NCI-H2029 (cell line): ENCODE data around the gene SH3GL2.
A peak's percentile ranks its signal among the peaks of the same experiment; 100 is the strongest.

ENCODE experiments used
- DNase-seq: peaks from one replicate; lab custom pipeline; 2025; lab: John Stamatoyannopoulos, UW

Gene SH3GL2

GRCh38 chr9:17611342-17611741, 32.5 kb downstream of the SH3GL2 start:
- DNase-seq = no peak

GRCh38 chr9:17611917-17612316, 33.1 kb downstream of the SH3GL2 start:
- no peak for DNase-seq

- peak; percentile 33 for DNase-seq
Observed at GRCh38 chr9:17613758-17614157, 34.9 kb downstream of the SH3GL2 start.

GRCh38 chr9:17614250-17614649, 35.4 kb downstream of the SH3GL2 start:
- no peak for DNase-seq

- DNase-seq = peak; percentile 79
Observed at GRCh38 chr9:17614903-17615302, 36.0 kb downstream of the SH3GL2 start.

- no peak for DNase-seq
Observed at GRCh38 chr9:17622141-17622540, 43.3 kb downstream of the SH3GL2 start.

- DNase-seq = no peak
Observed at GRCh38 chr9:17622749-17623148, 43.9 kb downstream of the SH3GL2 start.

GRCh38 chr9:17623965-17624364, 45.1 kb downstream of the SH3GL2 start:
- no peak for DNase-seq

- DNase-seq = no peak
Observed at GRCh38 chr9:17624571-17624970, 45.7 kb downstream of the SH3GL2 start.

- DNase-seq = no peak
Observed at GRCh38 chr9:17625644-17626388, 47.0 kb downstream of the SH3GL2 start.

- DNase-seq = peak; percentile 80
Observed at GRCh38 chr9:17627641-17628040, 48.8 kb downstream of the SH3GL2 start.

GRCh38 chr9:17628624-17629023, 49.8 kb downstream of the SH3GL2 start:
- no peak for DNase-seq

GRCh38 chr9:17630531-17630949, 51.7 kb downstream of the SH3GL2 start:
- DNase-seq = no peak

GRCh38 chr9:17631396-17631795, 52.5 kb downstream of the SH3GL2 start:
- DNase-seq = no peak

GRCh38 chr9:17632994-17633393, 54.1 kb downstream of the SH3GL2 start:
- DNase-seq = no peak

GRCh38 chr9:17635115-17635890, 56.4 kb downstream of the SH3GL2 start:
- no peak for DNase-seq

GRCh38 chr9:17636349-17636748, 57.5 kb downstream of the SH3GL2 start:
- DNase-seq = no peak

- no peak for DNase-seq
Observed at GRCh38 chr9:17636821-17637220, 58.0 kb downstream of the SH3GL2 start.

GRCh38 chr9:17637229-17637628, 58.4 kb downstream of the SH3GL2 start:
- DNase-seq = no peak

GRCh38 chr9:17648516-17648915, 69.7 kb downstream of the SH3GL2 start:
- no peak for DNase-seq

- no peak for DNase-seq
Observed at GRCh38 chr9:17651725-17652124, 72.9 kb downstream of the SH3GL2 start.

- DNase-seq = no peak
Observed at GRCh38 chr9:17653947-17654465, 75.1 kb downstream of the SH3GL2 start.

- no peak for DNase-seq
Observed at GRCh38 chr9:17656889-17657288, 78.0 kb downstream of the SH3GL2 start.
